NB4 (cell line): ENCODE measurements around the gene SEMA6B.

Source experiments
- DNase-seq: peaks from one replicate; pipeline ENCODE4 v3.0.0; 2010; ENCODE audit warnings: low read depth
- H3K4me3 ChIP-seq: one replicate; pipeline ENCODE4 v1.5.1; 2011; ENCODE audit warnings: mild to moderate bottlenecking, low read depth, low read length, moderate library complexity
- MYC ChIP-seq: IDR thresholded peaks from 2 replicates; pipeline ENCODE4 v1.6.1; 2011; ENCODE audit warnings: low read depth, low read length
- POLR2A ChIP-seq: IDR thresholded peaks from 2 replicates; pipeline ENCODE4 v1.6.1; 2011; ENCODE audit warnings: mild to moderate bottlenecking; ENCODE audit not compliant: insufficient read length; ENCODE audit errors: extremely low read depth
- TF ChIP-seq, protein P1 (sequence below): IDR thresholded peaks from 2 replicates; pipeline ENCODE4 v1.6.1; 2011; ENCODE audit warnings: low read depth, low read length
- TF ChIP-seq, protein P2 (sequence below): IDR thresholded peaks from one replicate; pipeline ENCODE4 v1.5.1; 2012; ENCODE audit warnings: low read depth, low read length

The SEMA6B gene

DNA sequence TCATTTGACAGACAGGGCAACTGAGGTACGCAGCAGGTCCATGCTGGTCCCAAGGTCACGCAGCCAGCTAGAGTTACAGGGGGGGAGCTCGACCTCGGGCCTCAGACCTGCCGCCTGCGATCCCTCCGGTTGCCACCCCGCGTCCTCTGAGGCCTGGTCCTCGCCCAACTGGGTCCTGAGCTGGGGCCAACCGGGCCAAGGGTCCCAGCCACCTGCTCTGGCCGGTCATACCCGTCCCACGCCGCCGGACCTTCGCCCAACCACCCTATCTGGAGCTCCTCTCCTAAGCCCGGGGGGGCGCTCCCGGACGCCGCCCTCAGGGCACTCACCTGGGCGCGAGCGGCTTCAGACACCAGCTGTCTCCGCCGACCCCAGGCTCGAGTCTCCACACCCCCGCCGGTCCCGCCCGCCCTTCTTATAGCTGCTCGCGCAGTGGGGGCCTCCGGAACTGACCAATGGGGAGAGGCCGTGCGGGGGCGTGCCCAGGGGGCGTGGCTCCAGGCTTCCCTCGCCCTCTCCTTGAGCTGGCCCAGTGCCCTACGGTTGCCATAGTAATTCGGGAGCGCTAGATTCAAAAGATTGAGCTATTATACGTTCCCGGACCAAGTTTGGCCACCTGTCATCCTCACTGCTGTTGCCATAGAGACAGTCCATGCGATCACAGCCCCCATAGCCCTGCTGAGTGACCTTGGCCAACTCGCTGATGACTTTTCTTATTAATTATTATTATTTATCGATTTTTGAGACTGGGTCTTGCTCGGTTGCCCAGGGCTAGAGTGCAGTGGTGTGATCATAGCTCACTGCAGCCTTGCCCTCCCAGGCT lies 24.4 kb downstream of the SEMA6B start, which contains the start of gene PLIN5:
PLIN5 (minus strand) TSS at position 389 of the 823 bp plus-strand sequence. CDS start 1,150 bp downstream, outside the sequence.
- no peak within 1 kb of the TSS for H3K4me3 ChIP-seq
- no peak for DNase-seq
- TF ChIP-seq, protein P1, sequence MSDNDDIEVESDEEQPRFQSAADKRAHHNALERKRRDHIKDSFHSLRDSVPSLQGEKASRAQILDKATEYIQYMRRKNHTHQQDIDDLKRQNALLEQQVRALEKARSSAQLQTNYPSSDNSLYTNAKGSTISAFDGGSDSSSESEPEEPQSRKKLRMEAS = no peak
- TF ChIP-seq, protein P2, sequence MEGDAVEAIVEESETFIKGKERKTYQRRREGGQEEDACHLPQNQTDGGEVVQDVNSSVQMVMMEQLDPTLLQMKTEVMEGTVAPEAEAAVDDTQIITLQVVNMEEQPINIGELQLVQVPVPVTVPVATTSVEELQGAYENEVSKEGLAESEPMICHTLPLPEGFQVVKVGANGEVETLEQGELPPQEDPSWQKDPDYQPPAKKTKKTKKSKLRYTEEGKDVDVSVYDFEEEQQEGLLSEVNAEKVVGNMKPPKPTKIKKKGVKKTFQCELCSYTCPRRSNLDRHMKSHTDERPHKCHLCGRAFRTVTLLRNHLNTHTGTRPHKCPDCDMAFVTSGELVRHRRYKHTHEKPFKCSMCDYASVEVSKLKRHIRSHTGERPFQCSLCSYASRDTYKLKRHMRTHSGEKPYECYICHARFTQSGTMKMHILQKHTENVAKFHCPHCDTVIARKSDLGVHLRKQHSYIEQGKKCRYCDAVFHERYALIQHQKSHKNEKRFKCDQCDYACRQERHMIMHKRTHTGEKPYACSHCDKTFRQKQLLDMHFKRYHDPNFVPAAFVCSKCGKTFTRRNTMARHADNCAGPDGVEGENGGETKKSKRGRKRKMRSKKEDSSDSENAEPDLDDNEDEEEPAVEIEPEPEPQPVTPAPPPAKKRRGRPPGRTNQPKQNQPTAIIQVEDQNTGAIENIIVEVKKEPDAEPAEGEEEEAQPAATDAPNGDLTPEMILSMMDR = no peak
- no peak for TF ChIP-seq MYC
- TF ChIP-seq POLR2A = no peak

DNA sequence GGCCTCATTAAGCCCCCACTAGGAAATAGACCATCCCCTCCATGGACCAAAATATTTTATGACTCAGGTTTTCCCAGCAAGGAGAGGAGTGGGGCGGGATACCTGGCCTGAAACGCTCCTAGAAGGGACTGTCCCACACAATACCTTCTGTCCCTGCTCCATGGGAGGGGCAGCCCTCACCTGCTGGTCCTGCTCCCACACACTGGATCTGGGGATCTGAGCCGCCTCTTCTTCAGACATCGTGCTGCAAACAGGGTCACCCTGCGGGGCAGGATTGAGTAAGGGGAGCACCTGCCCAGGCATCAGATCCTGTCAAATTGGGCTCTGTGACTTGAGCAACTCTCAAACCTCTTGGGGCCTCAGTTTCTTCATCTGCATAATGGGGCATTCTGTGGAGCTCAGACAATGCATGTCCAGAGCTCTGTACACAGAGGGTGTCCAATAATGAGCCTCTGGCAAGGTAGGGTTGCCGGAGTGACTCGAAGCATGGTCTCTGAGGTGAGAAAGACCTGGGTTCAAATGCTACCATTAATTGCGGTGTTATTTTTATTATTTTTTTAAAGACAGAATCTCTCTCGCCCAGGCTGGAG lies 25.6 kb downstream of the SEMA6B start:
- DNase-seq = no peak
- TF ChIP-seq MYC = no peak
- no peak for TF ChIP-seq POLR2A
- TF ChIP-seq, protein P1 = no peak
- TF ChIP-seq, protein P2 = no peak
- H3K4me3 ChIP-seq = no peak overlapping the region

DNA sequence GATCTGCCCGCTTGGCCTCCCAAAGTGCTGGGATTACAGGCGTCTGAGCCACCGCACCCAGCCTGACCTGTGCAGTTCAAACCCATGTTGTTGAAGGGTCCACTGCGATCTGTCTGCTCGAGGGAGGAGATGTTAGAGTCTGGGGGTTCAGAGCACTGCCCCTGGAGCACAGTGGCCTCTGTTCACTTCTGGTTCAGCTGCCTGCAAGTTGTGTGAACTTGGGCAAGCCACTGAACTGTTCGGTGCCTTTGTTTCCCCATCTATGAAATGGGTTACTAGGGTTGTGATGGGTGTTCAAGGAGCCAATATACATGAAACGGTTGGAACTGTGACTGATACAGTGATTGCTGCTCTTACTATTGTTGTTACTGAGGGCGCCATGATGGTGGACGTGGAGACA lies 26.1 kb downstream of the SEMA6B start:
- DNase-seq = no peak
- no peak overlapping the region for H3K4me3 ChIP-seq
- TF ChIP-seq POLR2A = no peak
- TF ChIP-seq MYC = no peak
- TF ChIP-seq, protein P2 = no peak
- TF ChIP-seq, protein P1 = no peak

DNA sequence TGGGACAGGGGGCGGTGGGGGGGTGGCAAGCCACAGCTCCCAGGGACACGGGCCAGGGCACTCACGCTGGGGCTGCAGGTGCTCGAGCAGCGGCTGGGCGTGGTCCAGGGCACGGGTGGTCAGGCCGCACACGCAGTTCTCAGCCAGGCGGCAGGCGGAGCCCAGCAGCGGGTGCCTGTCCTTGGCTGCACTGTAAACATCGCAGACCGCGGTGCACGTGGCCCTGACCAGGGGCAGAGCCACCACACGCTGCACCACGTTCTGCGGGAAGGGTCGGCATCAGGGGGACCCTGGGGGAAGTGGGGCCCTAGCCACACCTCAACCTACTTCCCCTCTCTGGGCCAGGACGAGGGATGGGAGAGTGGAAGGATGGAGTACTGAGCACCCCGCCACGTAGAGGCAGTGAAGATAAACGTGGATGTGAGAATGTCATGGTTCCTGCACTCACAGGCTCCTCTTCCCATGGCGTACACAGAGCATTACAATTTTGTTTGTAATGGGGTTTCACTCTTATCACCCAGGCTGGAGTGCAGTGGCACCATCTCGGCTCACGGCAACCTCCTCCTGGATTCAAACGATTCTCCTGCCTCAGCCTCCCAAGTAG lies 27.8 kb downstream of the SEMA6B start:
- DNase-seq = no peak
- H3K4me3 ChIP-seq = no peak overlapping the region
- TF ChIP-seq, protein P1 = no peak
- TF ChIP-seq POLR2A (no peak), MYC (no peak)
- TF ChIP-seq, protein P2 = no peak

DNA sequence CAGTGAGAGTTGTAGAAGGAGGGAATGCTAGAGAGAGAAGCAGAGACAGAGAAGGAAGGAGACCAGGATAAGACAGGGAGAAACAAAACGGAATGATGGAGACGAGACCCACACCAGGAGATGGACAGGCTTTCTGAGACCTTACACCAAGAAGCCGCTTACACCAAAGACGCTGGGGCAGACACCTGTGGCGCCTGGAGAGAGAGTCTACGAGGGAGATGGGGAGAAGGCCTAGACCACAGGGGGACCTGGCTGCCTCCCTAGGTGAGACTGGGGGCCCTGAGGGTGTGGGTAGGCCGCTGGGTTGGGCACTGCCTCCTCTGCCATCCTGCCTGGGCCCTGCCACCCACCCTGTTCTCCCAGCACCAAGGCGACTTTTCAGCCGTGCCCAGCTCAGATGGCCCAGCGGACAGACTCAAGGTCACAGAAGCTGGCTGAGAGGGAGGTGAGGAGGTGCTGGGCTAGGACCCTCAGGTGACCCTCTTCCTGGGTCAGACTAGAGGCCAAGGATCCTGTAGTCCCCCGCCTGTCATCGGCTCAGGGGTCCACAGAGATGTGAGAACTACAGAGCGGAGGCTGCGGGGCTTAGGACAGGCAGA lies 29.5 kb downstream of the SEMA6B start:
- TF ChIP-seq MYC (no peak), POLR2A (no peak)
- TF ChIP-seq, protein P1 = no peak
- TF ChIP-seq, protein P2 = no peak
- no peak for DNase-seq
- H3K4me3 ChIP-seq = no peak overlapping the region
